ENCODE data around the gene GRIK3.
"Not testable (repeated sequence)": the region's sequence is repeated elsewhere in the genome, so short reads cannot be mapped to it uniquely, and the experiment has no call there.

The GRIK3 gene

DNA sequence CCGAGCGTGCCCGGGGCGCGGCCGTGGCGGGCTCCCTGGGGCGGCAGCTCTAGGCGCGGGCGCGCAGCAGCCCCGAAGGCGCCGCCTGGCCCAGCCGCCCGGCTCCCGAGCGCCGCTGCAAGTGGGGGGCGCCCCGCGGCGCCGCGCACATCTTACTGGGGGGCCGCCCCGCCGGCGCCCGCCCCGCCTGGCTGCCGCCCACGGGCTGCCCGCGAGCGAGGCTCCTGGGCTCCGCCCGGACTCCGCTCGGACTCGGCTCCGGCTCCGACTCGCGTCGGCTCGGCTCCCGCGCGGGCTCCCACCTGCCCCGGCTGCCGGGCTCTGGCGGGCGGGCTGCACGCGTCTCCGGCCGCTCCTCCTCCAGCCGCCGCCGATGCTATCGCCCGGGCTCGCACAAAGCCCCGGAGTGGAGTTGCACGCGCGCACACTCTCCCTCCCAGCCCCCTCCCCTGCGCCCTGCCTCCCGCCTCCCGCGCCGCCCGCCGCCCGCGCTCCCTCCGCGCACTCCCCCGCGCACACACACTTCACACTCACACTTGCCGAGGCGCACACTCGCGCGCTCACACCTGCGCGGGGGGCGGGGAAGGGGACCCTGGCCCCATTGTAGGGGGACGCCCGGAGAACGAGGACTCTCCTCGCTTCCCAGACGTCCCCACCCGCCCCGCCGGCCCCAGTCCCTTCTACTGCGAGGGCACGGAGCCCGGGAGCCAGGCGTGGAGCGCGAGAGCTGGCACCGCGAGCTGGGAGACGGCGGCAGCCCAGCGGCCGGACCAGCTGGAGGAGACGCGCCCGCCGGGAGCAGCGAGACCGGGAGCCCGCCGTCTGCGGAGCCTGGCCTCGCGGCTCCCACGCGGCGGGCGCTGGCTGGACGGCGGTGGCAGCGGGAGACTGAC is at the start of gene GRIK3:
GRIK3 (minus strand) TSS at position 395 of the 893 bp plus-strand sequence. CDS start 407 bp downstream, outside the sequence.
- DNase-seq (ENCODE audit: low read depth), result no peak
- no peak for TF ChIP-seq CTCF (conservative IDR thresholded peaks at IDR 0.05; ENCODE audit: low read depth, low read length)
- no peak within 1 kb of the TSS for H3K4me3 ChIP-seq (ENCODE audit: low read length)

DNA sequence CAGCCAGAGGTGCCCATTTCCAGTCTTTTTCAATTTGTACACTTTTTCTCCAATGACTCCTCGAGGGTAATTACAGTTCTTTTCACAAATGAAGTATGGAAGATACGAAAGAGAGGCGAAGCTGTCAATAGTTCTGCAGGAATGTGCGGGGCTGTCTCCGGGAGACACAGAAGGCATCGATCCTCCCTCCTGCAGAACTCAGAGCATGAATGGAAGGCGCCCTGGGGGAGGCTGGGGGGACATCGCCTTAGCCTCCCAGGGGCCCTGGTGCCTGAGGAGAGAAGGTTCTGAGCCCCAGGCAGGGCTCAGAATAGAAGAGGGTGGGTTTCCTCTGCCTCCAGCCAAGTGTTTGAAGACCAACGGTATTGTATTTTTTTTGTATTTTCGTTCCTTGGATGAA is 49.7 kb upstream of the GRIK3 start:
- H3K4me3 ChIP-seq (ENCODE audit: low read length), result no peak overlapping the region
- TF ChIP-seq CTCF (conservative IDR thresholded peaks at IDR 0.05; ENCODE audit: low read depth, low read length), result no peak

DNA sequence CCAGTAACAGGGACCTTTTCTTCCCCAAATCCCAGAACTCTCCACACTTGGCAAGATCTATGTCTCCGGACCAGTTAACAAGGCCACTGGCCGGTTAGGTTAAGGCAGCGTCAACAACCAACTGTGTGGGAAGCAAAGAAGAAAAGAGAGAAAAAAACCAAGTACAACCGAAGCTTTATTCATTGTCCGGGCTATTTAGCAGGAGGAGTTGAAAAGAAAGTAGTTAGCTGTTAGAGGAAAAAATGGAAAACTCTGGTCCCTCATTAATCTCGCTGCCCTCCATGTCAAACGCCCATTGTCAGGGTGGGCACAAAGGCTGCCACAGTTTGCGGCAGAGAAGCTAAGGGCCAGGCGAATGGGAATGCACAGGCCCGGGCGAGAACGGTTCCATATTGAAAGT is 49.3 kb upstream of the GRIK3 start:
- no peak for DNase-seq (ENCODE audit: low read depth)
- TF ChIP-seq CTCF (conservative IDR thresholded peaks at IDR 0.05; ENCODE audit: low read depth, low read length), result no peak
- no peak overlapping the region for H3K4me3 ChIP-seq (ENCODE audit: low read length)

More for the DNA sequence above, 49.7 kb upstream of the GRIK3 start:
- no peak for DNase-seq (ENCODE audit: low read depth)

- not testable (repeated sequence) for H3K4me3 ChIP-seq (ENCODE audit: low read length); DNase-seq (ENCODE audit: low read depth)
Observed at GRCh38 chr1:37080296-37080986, 46.1 kb upstream of the GRIK3 start.

GRCh38 chr1:37078866-37079265 is 44.6 kb upstream of the GRIK3 start:
- no peak for TF ChIP-seq CTCF (conservative IDR thresholded peaks at IDR 0.05; ENCODE audit: low read depth, low read length)
- no peak overlapping the region for H3K4me3 ChIP-seq (ENCODE audit: low read length)
- no peak for DNase-seq (ENCODE audit: low read depth)

DNA sequence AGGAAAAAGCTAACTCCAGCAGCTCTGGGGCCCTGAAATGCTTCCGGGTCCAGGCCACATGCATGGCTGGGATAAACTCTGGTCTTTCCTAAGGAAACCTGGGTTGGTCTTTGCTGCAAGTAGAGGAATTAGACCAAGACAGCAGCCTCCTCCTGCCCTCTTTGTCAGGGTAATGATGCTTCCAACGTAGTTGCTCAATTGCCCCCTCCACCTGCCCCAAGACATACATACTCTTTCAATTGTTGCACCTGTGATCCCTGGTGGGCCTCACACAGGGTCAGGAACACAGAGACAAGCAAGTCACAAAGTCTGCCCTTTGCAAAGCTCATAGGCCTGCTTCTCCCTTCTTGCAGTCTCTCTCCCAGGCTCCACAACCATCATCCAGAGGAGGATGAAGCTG is 41.9 kb upstream of the GRIK3 start:
- TF ChIP-seq CTCF (conservative IDR thresholded peaks at IDR 0.05; ENCODE audit: low read depth, low read length), result no peak
- no peak for DNase-seq (ENCODE audit: low read depth)
- H3K4me3 ChIP-seq (ENCODE audit: low read length), result no peak overlapping the region

DNA sequence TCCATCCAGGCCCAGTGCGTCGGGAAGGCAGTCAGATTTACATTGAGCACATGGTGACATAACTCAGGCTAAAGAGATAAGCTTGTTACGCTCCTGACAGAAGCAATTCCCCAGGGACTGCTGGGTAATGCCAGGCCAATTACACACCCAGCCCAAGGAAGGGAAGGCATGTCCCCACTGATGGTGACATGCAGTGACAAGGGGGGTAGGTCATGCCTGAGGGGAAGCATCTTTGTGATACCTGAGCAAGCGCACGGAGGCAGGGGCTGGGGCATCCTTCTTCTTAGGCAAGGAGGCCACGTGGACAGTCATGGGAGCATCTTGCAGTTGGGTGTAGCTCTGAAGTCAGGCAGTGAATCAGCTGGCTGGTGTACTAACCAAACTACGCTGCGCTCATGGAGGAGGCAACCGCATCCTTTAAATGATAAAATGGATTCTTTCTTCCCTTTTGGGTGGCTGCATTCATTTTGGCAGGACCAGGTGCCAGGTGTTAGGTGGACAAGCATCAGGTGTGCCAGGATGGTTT is 39.6 kb upstream of the GRIK3 start:
- TF ChIP-seq CTCF (conservative IDR thresholded peaks at IDR 0.05; ENCODE audit: low read depth, low read length), result no peak
- no peak overlapping the region for H3K4me3 ChIP-seq (ENCODE audit: low read length)
- no peak for DNase-seq (ENCODE audit: low read depth)

Measured in retinal pigment epithelial cell (primary cell).